Mononuclear cell (primary cell): ENCODE data around the gene CHST7. TPM values are rescaled to one million over a fixed set of nuclear protein-coding genes. Genes with fewer than 3 reads are reported as not detected.

ENCODE experiments used
- H3K27me3 ChIP-seq: 2 replicates; pipeline ENCODE4 v1.6.0; 2011; ENCODE audit warnings: low read length, control low read depth; ENCODE audit not compliant: insufficient read depth
- H3K4me1 ChIP-seq: 2 replicates; pipeline ENCODE4 v1.5.1; 2011; ENCODE audit warnings: mild to moderate bottlenecking, low read length, control low read depth; ENCODE audit not compliant: insufficient read depth
- H3K4me3 ChIP-seq: 2 replicates; pipeline ENCODE4 v1.5.1; 2011; ENCODE audit warnings: mild to moderate bottlenecking, low read length, moderate library complexity
- H3K9me3 ChIP-seq: 2 replicates; pipeline ENCODE4 v1.5.1; 2011; ENCODE audit warnings: low read depth, mild to moderate bottlenecking, control low read depth, low read length
- total RNA-seq: library from RNA; depleted of rRNA; stranded (reverse); fragments of >200 nt; gene quantifications from one replicate; pipeline ENCODE4 v1.2.3, GENCODE V29; 2012

CHST7 gene
- total RNA-seq, 1 donor: 24.7 TPM

DNA sequence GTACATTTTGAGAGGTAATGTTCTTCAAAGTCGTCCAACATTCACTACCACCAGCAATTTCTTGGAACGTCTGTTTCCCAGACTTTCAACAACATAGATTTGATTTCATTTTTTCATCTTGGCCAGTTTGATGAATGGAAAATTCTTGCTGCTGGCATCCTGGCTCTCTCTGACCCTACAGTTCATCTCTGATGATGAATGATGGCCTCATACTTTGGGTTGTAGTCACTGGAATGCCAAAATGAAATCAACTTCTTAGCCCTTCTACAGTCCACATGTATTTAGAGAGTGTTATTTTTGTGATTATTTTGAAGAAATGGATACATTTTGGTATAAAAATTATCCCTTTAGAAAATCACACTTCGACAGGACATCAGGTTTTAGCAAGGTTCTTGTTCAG is 8.8 kb downstream of the CHST7 start:
- Histone ChIP-seq H3K9me3 (no peaks in the 10 kb centered on the region), H3K4me3 (no peak overlapping the region), H3K27me3 (no peaks in the 10 kb centered on the region), H3K4me1 (peaks cover 6% of the 10 kb centered on the region)

DNA sequence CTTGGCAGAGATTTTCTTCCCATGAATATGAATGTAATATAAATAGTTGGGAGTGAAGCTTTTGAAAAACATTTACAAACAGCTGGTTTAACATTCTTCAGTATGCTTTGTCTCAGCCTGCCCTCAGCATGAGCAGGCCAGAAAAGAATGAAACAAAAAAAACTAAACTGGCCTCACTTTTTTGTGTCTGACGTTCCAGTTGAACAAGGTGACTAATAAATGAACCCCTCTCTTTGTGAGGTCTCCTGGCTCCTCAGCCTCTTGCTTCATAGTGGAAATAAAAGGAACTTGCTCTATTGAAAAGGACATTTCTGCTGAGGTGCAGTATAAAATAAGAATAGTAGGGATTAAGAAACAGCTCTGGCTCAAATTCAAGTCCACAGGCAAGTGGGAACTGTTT is 9.4 kb downstream of the CHST7 start:
- no peaks in the 10 kb centered on the region for H3K27me3 ChIP-seq
- H3K9me3 ChIP-seq: no peaks in the 10 kb centered on the region
- H3K4me1 ChIP-seq: peaks cover 12% of the 10 kb centered on the region
- no peak overlapping the region for H3K4me3 ChIP-seq

DNA sequence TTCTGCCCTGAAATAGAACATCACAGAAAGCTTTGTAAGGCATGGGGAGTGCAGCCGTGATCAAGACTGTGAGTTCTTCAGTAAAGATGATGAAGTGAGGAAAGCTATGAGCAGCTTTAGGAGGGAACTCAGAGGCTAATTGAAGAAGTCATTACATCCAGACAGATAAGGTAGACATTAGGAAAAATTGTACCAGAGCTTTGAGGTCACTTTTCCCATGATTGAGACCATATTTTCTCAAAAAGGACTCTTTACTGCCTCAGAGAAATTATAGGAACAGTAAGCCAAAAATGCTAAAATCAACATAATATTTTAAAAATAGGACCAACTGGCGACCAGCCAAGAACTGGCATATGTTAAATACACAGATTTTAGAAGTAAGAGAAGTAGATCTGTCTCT is 11.2 kb downstream of the CHST7 start:
- no peak overlapping the region for H3K4me3 ChIP-seq

DNA sequence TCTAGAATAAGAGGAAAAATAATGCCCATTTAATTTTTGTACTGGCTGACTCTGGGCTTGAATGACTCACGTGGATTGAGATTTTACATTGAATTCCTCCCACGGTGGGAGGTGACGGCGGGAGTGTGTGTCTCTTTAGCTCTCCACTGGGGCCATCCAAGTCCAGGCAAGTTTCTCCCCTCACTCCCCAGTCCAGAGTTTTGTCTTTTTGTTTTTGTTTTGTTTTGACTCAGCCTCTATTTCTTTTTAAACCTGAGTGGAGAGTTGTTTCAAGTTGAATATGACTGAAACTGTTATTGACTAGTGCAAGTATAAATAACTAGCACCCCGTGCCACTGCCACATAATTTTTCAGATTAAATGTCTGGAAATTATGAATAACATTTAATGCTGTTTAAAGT is 13.6 kb downstream of the CHST7 start:
- no peak overlapping the region for H3K4me3 ChIP-seq
- H3K9me3 ChIP-seq: no peaks in the 10 kb centered on the region
- H3K4me1 ChIP-seq: peaks cover 18% of the 10 kb centered on the region
- no peaks in the 10 kb centered on the region for H3K27me3 ChIP-seq

More for the DNA sequence above, 11.2 kb downstream of the CHST7 start:
- H3K27me3 ChIP-seq: no peaks in the 10 kb centered on the region
- peaks cover 18% of the 10 kb centered on the region for H3K4me1 ChIP-seq
- H3K9me3 ChIP-seq: no peaks in the 10 kb centered on the region

DNA sequence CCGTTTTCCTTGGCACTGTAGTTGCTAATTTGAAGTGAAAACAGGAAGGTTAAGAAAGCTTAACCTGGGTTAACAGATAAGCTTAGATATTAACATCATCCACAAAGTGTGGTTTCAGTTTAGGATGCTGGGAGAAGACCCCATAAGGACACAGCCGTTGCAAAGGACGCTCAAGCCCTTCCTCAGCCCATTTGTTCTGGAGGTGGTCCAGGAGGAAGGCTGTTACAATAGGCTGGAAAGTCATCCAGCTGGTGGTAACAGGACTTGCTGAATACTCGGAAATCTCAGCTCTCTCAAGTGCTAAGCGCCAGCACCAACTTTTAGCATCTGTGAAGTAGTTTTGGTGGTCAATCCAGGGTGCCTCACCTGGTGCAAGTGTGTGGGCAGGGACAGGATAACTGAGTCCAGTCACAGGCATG is 14.2 kb downstream of the CHST7 start:
- peaks cover 18% of the 10 kb centered on the region for H3K4me1 ChIP-seq
- H3K4me3 ChIP-seq: no peak overlapping the region
- no peaks in the 10 kb centered on the region for H3K27me3 ChIP-seq
- H3K9me3 ChIP-seq: no peaks in the 10 kb centered on the region

DNA sequence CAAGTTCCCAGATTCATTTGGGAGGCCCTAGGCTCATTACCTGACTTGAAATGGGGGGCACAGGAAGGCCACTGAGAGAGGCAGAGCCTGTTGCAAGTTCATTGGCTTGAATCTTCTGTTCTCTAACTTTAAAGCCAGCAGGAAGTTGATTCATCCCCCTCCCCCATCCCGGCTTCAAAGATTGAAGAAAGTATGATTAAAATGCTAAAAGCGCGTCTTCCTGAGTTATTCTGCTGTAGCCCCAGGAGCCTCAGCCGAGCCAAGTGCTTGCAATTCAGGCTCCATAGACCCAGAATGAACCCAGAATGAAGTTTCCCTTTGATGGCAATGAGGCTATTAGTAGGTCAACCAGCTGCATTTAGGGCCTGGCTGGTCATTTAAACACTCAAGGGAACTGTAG is 14.7 kb downstream of the CHST7 start:
- no peak overlapping the region for H3K4me3 ChIP-seq
- no peaks in the 10 kb centered on the region for H3K27me3 ChIP-seq
- peaks cover 18% of the 10 kb centered on the region for H3K4me1 ChIP-seq

DNA sequence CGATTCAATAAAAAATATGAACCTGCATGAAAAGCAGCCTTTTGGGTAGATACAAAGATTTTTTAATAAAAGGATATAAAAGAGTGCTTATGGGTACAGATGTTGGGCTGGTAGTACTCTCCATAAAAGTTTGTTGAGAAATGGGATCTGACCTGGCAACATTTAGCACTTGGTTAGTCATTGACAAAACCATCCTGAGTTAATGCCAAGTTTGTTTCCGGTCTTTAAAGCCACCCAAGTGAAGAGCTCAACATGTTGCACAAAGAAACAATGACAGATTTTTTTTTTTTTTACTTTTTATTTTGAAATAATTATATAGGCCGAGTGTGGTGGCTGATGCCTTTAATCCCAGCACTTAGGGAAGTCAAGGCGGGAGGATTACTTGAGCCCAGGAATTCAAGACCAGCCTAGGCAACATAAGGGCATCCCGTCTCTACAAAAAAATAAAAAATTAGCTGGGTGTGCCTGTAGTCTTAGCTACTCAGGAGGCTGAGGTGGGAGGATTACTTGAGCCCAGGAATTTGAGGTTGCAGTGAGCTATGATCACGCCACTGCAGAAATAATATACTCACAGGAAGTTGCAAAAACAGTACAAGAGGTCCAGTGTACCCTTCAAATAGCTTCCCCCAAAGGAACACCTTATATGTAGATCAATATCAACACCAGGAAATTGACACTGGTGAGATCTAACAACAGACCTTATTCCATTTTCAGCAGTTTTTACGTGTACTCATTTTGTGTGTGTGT is 16.6 kb downstream of the CHST7 start:
- no peaks in the 10 kb centered on the region for H3K9me3 ChIP-seq
- no peak overlapping the region for H3K4me3 ChIP-seq
- H3K27me3 ChIP-seq: no peaks in the 10 kb centered on the region
- H3K4me1 ChIP-seq: peaks cover 18% of the 10 kb centered on the region

More for the DNA sequence above, 14.7 kb downstream of the CHST7 start:
- H3K9me3 ChIP-seq: no peaks in the 10 kb centered on the region

DNA sequence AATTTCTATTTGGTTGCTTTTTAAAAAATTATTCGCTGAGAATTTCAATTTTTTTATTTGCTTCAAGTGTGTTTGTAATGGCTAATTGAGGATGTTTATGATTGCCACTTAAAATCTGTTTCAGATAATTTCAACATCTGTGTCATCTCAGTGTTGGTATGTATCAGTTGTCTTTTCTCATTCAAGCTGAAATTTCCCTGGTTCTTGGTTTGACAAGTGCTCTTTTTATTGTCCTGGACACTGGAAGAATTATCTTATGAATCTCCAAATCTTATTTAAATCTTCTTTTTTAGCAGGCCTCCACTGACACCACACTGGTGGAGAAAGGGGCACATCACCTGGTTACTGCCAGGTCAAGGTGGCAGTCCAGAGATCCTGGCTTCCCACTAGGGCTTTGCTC is 21.5 kb downstream of the CHST7 start:
- no peak overlapping the region for H3K4me3 ChIP-seq
- H3K9me3 ChIP-seq: no peaks in the 10 kb centered on the region
- H3K27me3 ChIP-seq: no peaks in the 10 kb centered on the region
- no peaks in the 10 kb centered on the region for H3K4me1 ChIP-seq

DNA sequence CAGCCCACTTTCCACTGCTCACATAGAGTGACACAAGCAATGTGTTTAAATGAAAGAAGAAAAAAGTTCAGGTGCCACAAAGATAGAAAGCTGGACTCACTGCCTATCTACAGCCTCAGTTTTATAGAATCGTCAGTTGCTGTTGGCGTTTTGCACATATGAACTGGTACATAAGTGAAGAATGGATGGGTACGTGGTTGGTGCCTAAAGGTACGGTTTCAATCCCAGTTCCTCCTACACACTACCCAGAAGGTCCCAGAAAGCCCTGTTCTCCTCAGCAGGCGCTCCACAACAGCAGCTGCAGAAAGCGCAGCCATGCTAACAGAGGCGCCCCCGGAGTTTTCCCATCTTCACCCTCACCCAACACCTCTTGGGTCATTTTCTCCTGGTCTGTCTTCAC is 23.6 kb downstream of the CHST7 start:
- no peaks in the 10 kb centered on the region for H3K9me3 ChIP-seq
- H3K4me1 ChIP-seq: no peaks in the 10 kb centered on the region
- H3K4me3 ChIP-seq: no peak overlapping the region
- H3K27me3 ChIP-seq: no peaks in the 10 kb centered on the region

DNA sequence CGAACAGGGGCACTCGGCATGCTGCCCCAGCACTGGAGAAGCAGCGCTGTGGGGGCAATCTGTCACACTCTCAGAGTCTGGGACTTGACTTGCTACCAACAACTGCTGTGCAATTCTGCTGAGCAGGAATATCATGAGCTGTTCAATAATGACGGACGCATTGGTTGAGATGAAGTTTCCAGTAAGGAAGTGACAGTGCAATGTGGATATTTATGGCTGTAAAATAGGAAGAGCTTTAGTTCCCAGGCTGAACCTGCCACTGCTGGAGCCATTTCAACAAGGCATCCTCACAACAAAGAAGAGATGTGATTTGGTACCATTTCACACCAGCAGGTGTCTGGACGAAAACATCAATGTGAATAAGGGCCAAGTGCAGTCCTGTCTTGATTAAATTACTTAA is 24.2 kb downstream of the CHST7 start:
- Histone ChIP-seq H3K4me1 (no peaks in the 10 kb centered on the region), H3K27me3 (no peaks in the 10 kb centered on the region), H3K4me3 (no peak overlapping the region), H3K9me3 (no peaks in the 10 kb centered on the region)

DNA sequence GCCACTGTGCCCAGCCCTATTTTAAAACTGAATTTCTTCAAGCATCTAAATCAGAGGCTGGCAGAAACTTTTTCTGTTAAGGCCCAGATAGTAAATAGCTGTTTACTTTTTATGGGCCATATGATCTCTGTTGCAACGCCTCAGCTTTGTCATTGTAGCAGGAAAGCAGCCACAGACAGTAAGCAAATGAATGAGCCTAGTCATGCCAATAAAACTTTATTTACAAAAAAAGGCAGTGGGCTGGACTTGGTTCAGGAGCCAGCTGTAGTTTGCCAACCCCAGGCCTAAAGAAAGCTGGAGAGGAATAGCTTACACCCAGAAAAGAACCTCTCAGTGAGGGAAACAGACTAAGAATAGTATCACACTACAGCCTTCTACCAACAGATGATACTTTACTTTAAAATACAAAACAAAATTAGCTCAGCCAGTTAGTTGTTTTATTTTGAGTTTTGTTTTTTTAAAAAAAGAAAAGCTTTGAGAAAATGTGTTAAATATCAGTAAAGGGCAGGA is 25.5 kb downstream of the CHST7 start:
- Histone ChIP-seq H3K4me1 (no peaks in the 10 kb centered on the region), H3K27me3 (no peaks in the 10 kb centered on the region), H3K9me3 (no peaks in the 10 kb centered on the region), H3K4me3 (no peak overlapping the region)

DNA sequence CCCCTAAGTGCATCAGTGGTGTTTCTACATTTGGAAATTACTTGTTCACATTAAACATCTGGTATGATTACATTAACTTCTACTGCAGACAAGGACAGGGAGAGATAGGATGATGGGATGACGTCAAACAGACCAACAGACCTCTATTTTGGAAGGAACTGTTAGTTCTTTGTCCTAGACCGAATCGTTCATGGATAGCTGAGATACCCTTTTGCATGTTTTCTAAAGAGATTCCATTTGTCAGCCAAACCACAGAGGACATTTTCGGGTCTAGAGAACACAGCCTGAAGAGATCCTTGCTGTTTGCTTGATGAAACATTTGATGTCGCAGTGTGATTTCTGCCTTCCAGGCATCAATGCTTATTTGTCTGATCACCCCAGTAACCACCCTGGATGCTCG is 27.7 kb downstream of the CHST7 start:
- no peaks in the 10 kb centered on the region for H3K4me1 ChIP-seq
- H3K27me3 ChIP-seq: no peaks in the 10 kb centered on the region
- H3K9me3 ChIP-seq: no peaks in the 10 kb centered on the region
- H3K4me3 ChIP-seq: no peak overlapping the region

DNA sequence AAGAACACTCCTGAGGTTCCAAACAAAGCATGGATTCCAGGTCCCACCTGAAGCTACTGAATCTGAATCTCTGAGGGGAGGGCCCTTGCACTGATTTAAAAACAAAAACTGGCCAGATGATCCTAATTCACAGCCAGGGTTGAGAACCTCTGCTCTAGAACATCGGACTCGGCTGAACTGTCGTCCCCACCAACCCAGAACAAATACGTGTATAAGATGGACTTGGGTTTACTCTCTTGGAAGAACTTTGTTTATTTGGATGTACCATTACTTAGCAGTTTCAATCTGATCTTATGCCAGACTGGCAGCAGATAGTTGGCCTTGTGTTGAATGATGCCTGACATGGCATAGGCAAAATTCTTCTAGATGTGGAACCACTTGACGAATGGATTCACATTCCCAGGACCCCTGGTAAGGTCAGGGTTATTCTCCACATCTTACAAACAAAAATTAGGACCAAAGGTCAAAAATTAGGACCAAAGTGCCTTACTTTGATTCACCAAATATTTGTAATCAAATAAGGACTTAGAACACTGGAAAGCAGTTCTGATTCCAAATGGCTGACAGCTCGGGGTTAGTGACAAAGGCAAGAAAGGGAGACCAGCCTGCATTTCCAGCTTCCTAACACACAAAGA is 29.0 kb downstream of the CHST7 start:
- H3K4me3 ChIP-seq: no peak overlapping the region
- no peaks in the 10 kb centered on the region for H3K27me3 ChIP-seq
- H3K9me3 ChIP-seq: no peaks in the 10 kb centered on the region
- no peaks in the 10 kb centered on the region for H3K4me1 ChIP-seq

DNA sequence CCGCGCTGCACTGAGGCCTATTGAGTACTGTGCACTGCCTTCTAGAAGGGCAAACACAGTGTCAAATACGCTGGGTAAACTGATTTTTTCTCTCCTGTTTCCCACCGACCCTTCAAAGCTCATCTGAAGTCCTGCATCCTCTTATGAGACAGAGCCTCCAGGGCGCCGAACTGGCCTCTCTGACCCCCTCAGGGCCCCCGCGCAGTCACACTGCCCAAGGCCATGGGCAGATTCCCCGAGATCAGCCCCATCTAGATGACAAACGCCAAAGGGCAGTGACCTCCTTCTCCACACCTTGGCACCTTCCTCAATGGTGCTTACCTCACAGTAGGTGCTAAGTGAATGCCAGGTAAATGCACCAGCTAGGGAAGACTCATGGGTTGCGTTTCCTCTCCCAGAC is 34.4 kb downstream of the CHST7 start:
- Histone ChIP-seq H3K27me3 (no peaks in the 10 kb centered on the region), H3K4me1 (no peaks in the 10 kb centered on the region), H3K4me3 (no peak overlapping the region), H3K9me3 (no peaks in the 10 kb centered on the region)

DNA sequence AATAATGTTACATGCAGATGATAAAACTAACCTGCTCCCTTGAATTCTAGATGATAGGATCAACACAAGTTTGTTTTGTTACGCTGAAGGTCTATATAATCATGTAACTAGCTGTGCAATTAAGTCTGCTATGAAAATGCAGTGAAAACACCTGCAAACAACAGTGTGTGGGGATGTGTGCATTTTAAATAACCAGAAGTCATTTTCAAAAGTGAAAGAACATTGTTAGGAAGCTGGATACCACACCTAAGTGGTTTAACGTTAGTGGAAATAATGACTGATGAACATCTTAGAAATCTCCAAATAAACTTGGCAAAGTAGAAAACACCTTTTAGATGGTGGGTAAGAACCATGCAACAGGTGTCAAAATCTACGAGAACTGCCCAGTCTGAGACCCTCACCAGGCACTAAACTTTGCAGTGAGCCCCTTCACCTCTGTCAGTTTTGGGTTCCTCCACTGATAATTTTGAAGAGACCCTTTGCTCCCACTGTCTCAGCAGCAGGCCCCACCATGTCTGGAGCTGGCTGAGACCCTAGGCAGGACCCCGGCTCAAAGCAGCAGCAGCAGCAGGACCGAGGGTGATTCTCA is 36.6 kb downstream of the CHST7 start:
- H3K4me3 ChIP-seq: no peak overlapping the region
- H3K27me3 ChIP-seq: no peaks in the 10 kb centered on the region

More for the DNA sequence above, 36.6 kb downstream of the CHST7 start:
- Histone ChIP-seq H3K9me3 (no peaks in the 10 kb centered on the region), H3K4me1 (no peaks in the 10 kb centered on the region)
